Endometrium (tissue), 2 donors: ENCODE results near the gene AKIP1.
"Not testable (repeated sequence)": the region's sequence is repeated elsewhere in the genome, so short reads cannot be mapped to it uniquely, and the experiment has no call there.

ENCODE experiments used
- FAIRE-seq: peaks from 2 replicates; lab custom pipeline; 2012; peaks lifted over from hg19 to GRCh38; lab: Jason Lieb, UNC
- donor health status: control.
- donor health status: control.

The AKIP1 gene

GRCh38 chr11:8911029-8911823 is at the start of gene AKIP1:
Gene AKIP1, plus strand, starts transcription at chr11:8911189. Its CDS starts 261 bp downstream, at chr11:8911450.
- no peak for FAIRE-seq

- no peak for FAIRE-seq
Observed at GRCh38 chr11:8863838-8864237, 47.2 kb upstream of the AKIP1 start.

GRCh38 chr11:8865304-8865703 is 45.7 kb upstream of the AKIP1 start:
- FAIRE-seq = no peak

GRCh38 chr11:8867035-8867434 is 44.0 kb upstream of the AKIP1 start:
- FAIRE-seq = no peak

GRCh38 chr11:8867931-8868631 is 42.9 kb upstream of the AKIP1 start:
- no peak for FAIRE-seq

GRCh38 chr11:8870411-8871170 is 40.4 kb upstream of the AKIP1 start:
- no peak for FAIRE-seq

- peak; percentile 8 for FAIRE-seq
Observed at GRCh38 chr11:8871171-8871775, 39.7 kb upstream of the AKIP1 start.

- no peak for FAIRE-seq
Observed at GRCh38 chr11:8871962-8872361, 39.0 kb upstream of the AKIP1 start.

- no peak for FAIRE-seq
Observed at GRCh38 chr11:8873741-8874405, 37.1 kb upstream of the AKIP1 start.

- FAIRE-seq = no peak
Observed at GRCh38 chr11:8878771-8879170, 32.2 kb upstream of the AKIP1 start.

GRCh38 chr11:8881585-8881984 is 29.4 kb upstream of the AKIP1 start:
- FAIRE-seq = not testable (repeated sequence)

GRCh38 chr11:8886322-8886721 is 24.7 kb upstream of the AKIP1 start:
- FAIRE-seq = no peak

- FAIRE-seq = not testable (repeated sequence)
Observed at GRCh38 chr11:8891185-8891584, 19.8 kb upstream of the AKIP1 start.

- no peak for FAIRE-seq
Observed at GRCh38 chr11:8899119-8899753, 11.8 kb upstream of the AKIP1 start.

- no peak for FAIRE-seq
Observed at GRCh38 chr11:8905528-8906165, 5.3 kb upstream of the AKIP1 start.

GRCh38 chr11:8907116-8907515 is 3.9 kb upstream of the AKIP1 start:
- no peak for FAIRE-seq

- FAIRE-seq = no peak
Observed at GRCh38 chr11:8908099-8908498, 2.9 kb upstream of the AKIP1 start.

GRCh38 chr11:8910649-8911026 is 351 bp upstream of the AKIP1 start:
- FAIRE-seq = no peak

- FAIRE-seq = no peak
Observed at GRCh38 chr11:8913961-8914660, 3.1 kb downstream of the AKIP1 start.

- no peak for FAIRE-seq
Observed at GRCh38 chr11:8914661-8915018, 3.7 kb downstream of the AKIP1 start.
